Fibroblast of pulmonary artery (primary cell): Measurements from ENCODE around the gene HEATR5B.

Experiments
- DNase-seq: peaks from one replicate; pipeline ENCODE4 v3.0.0-alpha.2; 2010; ENCODE audit warnings: low read depth
- H3K4me3 ChIP-seq: replicated peaks from 2 replicates; pipeline ENCODE4 v1.5.1; 2011; ENCODE audit warnings: low read depth, mild to moderate bottlenecking, control low read depth, low read length, moderate library complexity
- TF ChIP-seq, protein P1 (sequence below): IDR thresholded peaks from 2 replicates; pipeline ENCODE4 v1.5.1; 2011; ENCODE audit warnings: mild to moderate bottlenecking, control low read depth, low read length, inconsistent platforms; ENCODE audit errors: missing control alignments

Gene HEATR5B

DNA sequence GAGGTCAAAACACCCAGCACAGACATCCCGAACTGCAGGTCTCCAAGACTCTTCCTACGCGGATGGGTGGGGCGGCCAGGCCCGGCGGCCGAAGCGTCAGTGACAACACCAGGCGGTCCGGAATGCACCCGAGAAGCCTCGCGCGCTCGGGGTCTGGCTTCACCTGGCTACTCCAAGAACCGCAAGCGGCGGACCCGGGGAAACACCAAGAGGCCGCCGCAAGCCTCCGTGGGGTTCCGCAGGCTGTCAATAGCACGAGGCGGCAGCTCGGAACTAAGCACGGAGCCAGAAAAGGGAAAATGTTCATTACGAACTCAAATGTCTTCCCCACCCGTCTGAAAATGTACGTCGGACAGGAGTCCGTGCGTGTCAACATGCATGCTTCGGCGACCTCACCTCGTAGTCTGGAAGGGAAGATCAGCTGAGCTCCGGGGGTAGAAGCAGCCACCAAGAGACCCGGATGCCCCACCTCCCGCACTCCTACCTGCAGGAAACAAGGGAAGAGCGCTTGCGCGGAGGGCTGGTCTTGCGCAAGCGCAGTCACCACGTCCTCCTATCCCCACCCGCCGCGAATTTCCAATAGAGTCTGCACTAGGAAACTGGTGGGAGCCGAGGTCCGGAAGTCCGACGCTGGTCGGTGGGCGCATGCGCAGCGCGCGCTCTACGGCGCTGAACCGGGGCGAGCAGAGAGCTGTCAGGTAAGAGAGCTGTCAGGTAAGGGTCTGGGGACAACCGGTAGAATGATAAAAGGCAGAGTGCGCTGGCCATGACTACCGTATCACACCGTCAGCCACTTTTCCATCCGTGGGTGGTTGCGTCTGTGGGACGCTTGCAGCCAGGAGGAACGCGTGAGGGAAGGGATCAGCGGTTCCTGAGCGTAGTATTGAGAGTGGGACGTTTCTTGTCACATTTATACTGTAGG lies at the start of gene HEATR5B, which contains the start of gene GPATCH11:
TSS of gene HEATR5B (minus strand) at position 500 of the 922 bp plus-strand sequence. CDS start 958 bp downstream, outside the sequence.
TSS of gene GPATCH11 (plus strand) at position 646 of the 922 bp plus-strand sequence. CDS start 3,864 bp downstream, outside the sequence.
- peak within 1 kb of the TSS; percentile 95 for H3K4me3 ChIP-seq
- TF ChIP-seq, protein P1, sequence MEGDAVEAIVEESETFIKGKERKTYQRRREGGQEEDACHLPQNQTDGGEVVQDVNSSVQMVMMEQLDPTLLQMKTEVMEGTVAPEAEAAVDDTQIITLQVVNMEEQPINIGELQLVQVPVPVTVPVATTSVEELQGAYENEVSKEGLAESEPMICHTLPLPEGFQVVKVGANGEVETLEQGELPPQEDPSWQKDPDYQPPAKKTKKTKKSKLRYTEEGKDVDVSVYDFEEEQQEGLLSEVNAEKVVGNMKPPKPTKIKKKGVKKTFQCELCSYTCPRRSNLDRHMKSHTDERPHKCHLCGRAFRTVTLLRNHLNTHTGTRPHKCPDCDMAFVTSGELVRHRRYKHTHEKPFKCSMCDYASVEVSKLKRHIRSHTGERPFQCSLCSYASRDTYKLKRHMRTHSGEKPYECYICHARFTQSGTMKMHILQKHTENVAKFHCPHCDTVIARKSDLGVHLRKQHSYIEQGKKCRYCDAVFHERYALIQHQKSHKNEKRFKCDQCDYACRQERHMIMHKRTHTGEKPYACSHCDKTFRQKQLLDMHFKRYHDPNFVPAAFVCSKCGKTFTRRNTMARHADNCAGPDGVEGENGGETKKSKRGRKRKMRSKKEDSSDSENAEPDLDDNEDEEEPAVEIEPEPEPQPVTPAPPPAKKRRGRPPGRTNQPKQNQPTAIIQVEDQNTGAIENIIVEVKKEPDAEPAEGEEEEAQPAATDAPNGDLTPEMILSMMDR = no peak
- peak; percentile 98 for DNase-seq

DNA sequence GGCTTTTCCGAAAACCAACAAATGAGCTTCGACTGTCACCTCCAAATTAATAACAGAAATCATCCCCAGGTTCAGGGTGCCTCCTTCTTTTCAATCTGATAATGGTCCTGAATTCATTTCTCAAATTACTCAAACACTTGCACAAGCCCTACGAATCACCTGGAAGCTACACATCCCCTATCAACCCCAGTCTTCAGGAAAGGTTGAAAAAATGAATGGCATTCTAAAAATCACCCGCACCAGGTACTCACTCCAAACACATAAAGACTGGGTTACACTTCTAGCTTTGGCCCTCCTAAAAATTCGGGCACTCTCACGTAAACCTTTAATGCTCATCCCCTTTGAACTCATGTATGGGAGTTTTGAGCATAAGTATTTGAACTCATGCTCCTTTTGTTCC lies 48.7 kb upstream of the HEATR5B start:
- no peak overlapping the region for H3K4me3 ChIP-seq
- TF ChIP-seq, protein P1 = no peak
- DNase-seq = no peak

DNA sequence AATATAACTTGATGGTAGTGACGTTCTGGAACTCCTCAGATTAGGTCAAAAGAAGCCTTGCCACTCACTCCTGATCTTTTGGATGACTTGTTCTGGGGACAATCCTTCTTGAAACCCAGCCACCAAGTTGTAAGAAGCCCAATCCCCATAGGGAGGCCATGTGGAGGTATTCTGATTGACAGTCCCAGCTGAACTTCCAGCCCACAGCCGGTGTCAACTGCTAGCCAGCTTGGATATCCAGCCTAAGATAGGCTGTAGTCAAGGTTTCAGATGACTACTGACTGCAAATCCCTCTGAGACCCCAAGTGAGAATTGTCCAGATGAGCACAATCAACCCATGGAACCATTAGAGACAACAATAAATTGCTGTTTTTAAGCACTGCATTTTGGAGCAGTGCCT lies 41.2 kb upstream of the HEATR5B start:
- TF ChIP-seq, protein P1 = no peak
- no peak for DNase-seq

DNA sequence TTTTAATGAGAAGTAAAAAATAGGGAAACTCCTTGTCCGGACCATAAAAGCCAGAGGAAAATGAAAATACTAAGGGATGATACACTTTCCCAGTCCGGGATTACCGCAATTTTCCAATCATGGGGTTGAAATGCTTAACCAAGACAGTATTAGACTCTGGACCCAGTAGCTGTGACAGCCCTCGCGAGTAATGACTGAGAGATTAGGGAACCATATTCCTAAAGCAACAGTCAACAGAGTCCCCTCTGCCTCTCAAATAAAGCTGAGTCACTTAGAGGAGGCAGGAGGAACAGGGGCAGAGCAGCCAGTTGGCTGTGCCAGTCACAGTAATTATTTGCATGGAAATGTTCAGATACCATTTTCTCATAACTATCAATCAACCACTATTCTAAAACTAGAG lies 35.0 kb upstream of the HEATR5B start:
- no peak overlapping the region for H3K4me3 ChIP-seq
- DNase-seq = no peak

More for the DNA sequence above, 41.2 kb upstream of the HEATR5B start:
- no peak overlapping the region for H3K4me3 ChIP-seq

DNA sequence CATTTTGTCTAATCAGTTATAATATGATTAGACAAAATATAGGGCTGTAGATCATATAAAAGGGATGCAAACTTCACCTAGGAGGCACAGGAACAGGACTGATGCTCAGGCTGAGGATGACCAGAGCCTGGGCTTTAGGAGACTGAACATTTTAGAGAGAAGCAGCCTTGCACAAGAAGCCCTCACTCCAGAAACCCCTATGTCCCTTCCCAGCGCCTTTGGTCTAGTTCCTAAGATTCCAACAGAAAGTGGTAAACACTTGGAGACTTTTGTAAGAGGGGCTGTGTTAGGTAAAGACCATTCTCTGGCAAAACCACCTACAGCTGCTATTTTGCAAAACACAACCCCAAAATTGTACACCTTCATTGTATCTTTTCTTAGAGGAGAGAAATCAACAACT lies 33.4 kb upstream of the HEATR5B start:
- no peak overlapping the region for H3K4me3 ChIP-seq
- TF ChIP-seq, protein P1 = no peak
- DNase-seq = no peak

More for the DNA sequence above, 35.0 kb upstream of the HEATR5B start:
- TF ChIP-seq, protein P1 = no peak

DNA sequence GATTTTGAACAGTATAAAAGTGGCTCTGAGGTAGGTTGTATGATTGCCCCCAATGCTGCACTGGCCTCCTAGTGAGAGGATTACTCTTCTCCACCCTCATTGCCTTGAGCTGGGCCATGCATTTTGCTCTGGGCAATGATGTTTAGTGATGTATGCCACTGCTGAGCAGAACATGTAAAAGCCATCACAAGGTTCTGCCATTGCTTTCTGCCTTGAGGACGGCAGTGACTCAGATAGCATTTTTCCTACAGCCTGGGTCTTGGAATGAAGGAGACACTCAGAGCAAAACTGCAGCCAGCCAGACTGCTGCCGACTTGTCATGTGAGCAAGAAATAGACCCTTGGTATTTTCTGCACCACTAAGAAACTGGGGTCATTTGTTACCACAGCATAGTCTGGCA lies 27.8 kb upstream of the HEATR5B start:
- H3K4me3 ChIP-seq = no peak overlapping the region
- no peak for DNase-seq
- TF ChIP-seq, protein P1 = no peak
